ENCODE measurements around the gene TNFRSF19. TPM values are rescaled to one million over a fixed set of nuclear protein-coding genes. Genes with fewer than 3 reads are reported as not detected.

Gene TNFRSF19
- total RNA-seq, 1 donor from 2014 or later = 1.6 TPM

DNA sequence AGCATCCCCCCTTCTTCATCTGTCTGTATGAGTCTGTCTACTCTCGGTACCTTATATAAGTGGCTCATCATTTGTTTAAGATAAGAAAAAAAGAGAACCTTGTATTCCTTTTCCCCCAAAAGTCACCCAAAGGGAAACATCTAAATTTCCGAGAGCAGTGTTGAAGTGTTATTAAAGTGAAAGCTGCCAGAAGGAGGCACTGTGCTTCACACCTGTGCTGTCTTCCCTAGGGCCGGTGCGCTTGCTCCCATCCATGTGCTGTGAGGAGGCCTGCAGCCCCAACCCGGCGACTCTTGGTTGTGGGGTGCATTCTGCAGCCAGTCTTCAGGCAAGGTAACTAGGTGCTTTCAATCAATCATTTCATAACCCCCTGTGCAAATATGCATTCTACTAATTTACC is 97.5 kb downstream of the TNFRSF19 start:
- TF ChIP-seq, protein P1, sequence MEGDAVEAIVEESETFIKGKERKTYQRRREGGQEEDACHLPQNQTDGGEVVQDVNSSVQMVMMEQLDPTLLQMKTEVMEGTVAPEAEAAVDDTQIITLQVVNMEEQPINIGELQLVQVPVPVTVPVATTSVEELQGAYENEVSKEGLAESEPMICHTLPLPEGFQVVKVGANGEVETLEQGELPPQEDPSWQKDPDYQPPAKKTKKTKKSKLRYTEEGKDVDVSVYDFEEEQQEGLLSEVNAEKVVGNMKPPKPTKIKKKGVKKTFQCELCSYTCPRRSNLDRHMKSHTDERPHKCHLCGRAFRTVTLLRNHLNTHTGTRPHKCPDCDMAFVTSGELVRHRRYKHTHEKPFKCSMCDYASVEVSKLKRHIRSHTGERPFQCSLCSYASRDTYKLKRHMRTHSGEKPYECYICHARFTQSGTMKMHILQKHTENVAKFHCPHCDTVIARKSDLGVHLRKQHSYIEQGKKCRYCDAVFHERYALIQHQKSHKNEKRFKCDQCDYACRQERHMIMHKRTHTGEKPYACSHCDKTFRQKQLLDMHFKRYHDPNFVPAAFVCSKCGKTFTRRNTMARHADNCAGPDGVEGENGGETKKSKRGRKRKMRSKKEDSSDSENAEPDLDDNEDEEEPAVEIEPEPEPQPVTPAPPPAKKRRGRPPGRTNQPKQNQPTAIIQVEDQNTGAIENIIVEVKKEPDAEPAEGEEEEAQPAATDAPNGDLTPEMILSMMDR (IDR thresholded peaks at IDR 0.05) = peak; percentile 13
- DNase-seq (ENCODE audit: extremely low spot score, unreplicated experiment) = no peak
- Mint-ChIP-seq H3K9me3 (ENCODE audit: unreplicated experiment) (no peaks in the 10 kb centered on the region), H3K4me3 (ENCODE audit: unreplicated experiment) (no peak overlapping the region), H3K27me3 (ENCODE audit: unreplicated experiment) (no peaks in the 10 kb centered on the region), H3K4me1 (ENCODE audit: unreplicated experiment) (peaks cover 6% of the 10 kb centered on the region), H3K36me3 (ENCODE audit: unreplicated experiment) (no peaks in the 10 kb centered on the region), H3K27ac (ENCODE audit: unreplicated experiment) (no peak overlapping the region)

DNA sequence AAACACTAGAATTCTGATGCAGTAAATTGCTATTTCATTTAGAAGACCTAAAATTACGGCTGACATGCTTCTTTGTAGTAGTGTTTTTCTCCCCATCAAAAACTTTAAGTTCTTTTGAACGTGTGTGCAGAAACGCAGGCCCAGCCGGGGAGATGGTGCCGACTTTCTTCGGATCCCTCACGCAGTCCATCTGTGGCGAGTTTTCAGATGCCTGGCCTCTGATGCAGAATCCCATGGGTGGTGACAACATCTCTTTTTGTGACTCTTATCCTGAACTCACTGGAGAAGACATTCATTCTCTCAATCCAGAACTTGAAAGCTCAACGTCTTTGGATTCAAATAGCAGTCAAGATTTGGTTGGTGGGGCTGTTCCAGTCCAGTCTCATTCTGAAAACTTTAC is 98.3 kb downstream of the TNFRSF19 start:
- Mint-ChIP-seq H3K36me3 (ENCODE audit: unreplicated experiment) (no peaks in the 10 kb centered on the region), H3K27ac (ENCODE audit: unreplicated experiment) (no peak overlapping the region), H3K27me3 (ENCODE audit: unreplicated experiment) (no peaks in the 10 kb centered on the region), H3K4me3 (ENCODE audit: unreplicated experiment) (no peak overlapping the region), H3K4me1 (ENCODE audit: unreplicated experiment) (peaks cover 14% of the 10 kb centered on the region), H3K9me3 (ENCODE audit: unreplicated experiment) (no peaks in the 10 kb centered on the region)
- TF ChIP-seq, protein P1 (IDR thresholded peaks at IDR 0.05) = no peak
- DNase-seq (ENCODE audit: extremely low spot score, unreplicated experiment) = no peak

DNA sequence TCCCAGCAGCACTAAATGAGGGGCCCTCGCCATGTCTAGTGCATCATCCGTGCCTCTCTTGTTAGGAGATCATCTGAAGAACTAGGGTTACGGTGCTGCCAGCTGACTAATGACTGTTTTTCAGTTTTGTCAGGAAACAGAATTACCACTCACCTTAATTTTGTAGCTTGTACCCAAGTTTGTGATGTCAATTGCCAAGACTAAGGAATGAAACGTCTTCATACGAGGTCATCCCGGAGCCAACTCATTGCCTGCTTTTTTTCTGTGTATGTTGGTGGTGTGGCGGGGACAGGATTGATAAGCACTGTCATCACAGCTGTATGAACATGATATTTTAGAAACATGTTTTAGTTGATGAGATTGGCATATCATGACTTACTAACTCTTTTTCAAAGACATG is 100.6 kb downstream of the TNFRSF19 start:
- Mint-ChIP-seq H3K4me1 (ENCODE audit: unreplicated experiment) (peaks cover 20% of the 10 kb centered on the region), H3K9me3 (ENCODE audit: unreplicated experiment) (no peaks in the 10 kb centered on the region), H3K4me3 (ENCODE audit: unreplicated experiment) (no peak overlapping the region), H3K27me3 (ENCODE audit: unreplicated experiment) (no peaks in the 10 kb centered on the region), H3K36me3 (ENCODE audit: unreplicated experiment) (no peaks in the 10 kb centered on the region), H3K27ac (ENCODE audit: unreplicated experiment) (no peak overlapping the region)
- TF ChIP-seq, protein P1 (IDR thresholded peaks at IDR 0.05) = no peak
- no peak for DNase-seq (ENCODE audit: extremely low spot score, unreplicated experiment)

DNA sequence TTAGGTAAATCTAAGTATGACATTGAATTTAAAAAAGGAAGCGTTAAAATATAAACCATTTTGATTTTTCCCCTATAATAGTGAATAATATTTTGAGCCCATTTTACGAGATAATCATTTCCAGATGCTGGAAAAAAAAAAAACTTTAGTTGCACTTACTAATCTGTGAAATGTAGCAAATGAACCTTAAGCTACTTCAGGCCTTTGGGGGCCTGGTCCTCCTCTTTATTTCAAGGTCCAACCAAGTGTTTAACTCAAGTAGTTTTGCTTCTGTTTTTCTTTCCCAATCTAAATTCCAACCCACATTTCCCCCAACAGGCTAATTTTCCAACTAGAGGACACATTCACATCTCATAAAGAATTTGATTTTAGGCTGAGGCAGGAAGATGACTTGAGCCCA is 101.2 kb downstream of the TNFRSF19 start:
- Mint-ChIP-seq H3K27me3 (ENCODE audit: unreplicated experiment) (no peaks in the 10 kb centered on the region), H3K9me3 (ENCODE audit: unreplicated experiment) (no peaks in the 10 kb centered on the region), H3K4me3 (ENCODE audit: unreplicated experiment) (no peak overlapping the region), H3K36me3 (ENCODE audit: unreplicated experiment) (no peaks in the 10 kb centered on the region), H3K4me1 (ENCODE audit: unreplicated experiment) (peaks cover 20% of the 10 kb centered on the region), H3K27ac (ENCODE audit: unreplicated experiment) (no peak overlapping the region)
- TF ChIP-seq, protein P1 (IDR thresholded peaks at IDR 0.05) = no peak
- DNase-seq (ENCODE audit: extremely low spot score, unreplicated experiment) = no peak

DNA sequence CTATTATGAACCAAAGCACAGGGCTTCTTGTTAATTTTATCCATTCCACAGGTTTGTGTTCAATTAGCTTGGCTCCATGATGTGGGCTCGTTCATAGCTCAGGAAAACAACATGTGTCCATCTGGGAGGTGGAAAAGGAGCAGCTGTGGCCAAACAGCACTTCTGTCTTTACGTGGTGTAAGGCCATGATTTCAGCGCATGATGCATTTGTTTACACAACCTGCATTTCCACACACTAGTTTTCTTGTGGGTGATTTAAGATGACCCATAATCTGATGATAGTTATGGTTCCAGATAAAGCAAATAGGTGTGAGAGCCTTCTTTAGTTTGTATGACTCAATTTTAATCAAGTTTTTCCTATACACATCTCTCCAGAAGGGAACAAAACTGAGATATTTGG is 101.7 kb downstream of the TNFRSF19 start:
- peaks cover 20% of the 10 kb centered on the region for H3K4me1 Mint-ChIP-seq (ENCODE audit: unreplicated experiment)
- DNase-seq (ENCODE audit: extremely low spot score, unreplicated experiment) = no peak
- H3K9me3 Mint-ChIP-seq (ENCODE audit: unreplicated experiment) = no peaks in the 10 kb centered on the region
- TF ChIP-seq, protein P1 (IDR thresholded peaks at IDR 0.05) = no peak
- H3K36me3 Mint-ChIP-seq (ENCODE audit: unreplicated experiment) = no peaks in the 10 kb centered on the region
- no peaks in the 10 kb centered on the region for H3K27me3 Mint-ChIP-seq (ENCODE audit: unreplicated experiment)
- no peak overlapping the region for H3K27ac Mint-ChIP-seq (ENCODE audit: unreplicated experiment)
- H3K4me3 Mint-ChIP-seq (ENCODE audit: unreplicated experiment) = no peak overlapping the region
